Fibroblast of villous mesenchyme (primary cell): ENCODE data around the gene BTD. TPM values are rescaled to one million over a fixed set of nuclear protein-coding genes. Genes with fewer than 3 reads are reported as not detected.

Experiments used
- DNase-seq: peaks from one replicate; pipeline ENCODE4 v3.0.0-alpha.2; 2010; ENCODE audit warnings: low read depth
- H3K4me3 ChIP-seq: 2 replicates; pipeline ENCODE4 v1.5.1; 2011; ENCODE audit warnings: low read depth, mild to moderate bottlenecking, low read length
- CTCF ChIP-seq: IDR thresholded peaks from 2 replicates; pipeline ENCODE4 v1.5.1; 2012; ENCODE audit warnings: low read depth, mild to moderate bottlenecking, low read length; ENCODE audit not compliant: insufficient read depth
- total RNA-seq: library from RNA; depleted of rRNA; stranded (reverse); fragments of >200 nt; gene quantifications from 2 replicates; pipeline ENCODE4 v1.2.3, GENCODE V29; 2012

The BTD gene
- total RNA-seq, 1 donor, result 34.1 TPM

- no peak overlapping the region for H3K4me3 ChIP-seq
- no peak for DNase-seq
- TF ChIP-seq CTCF, result no peak
Measured at GRCh38 chr3:15562560-15562959, 39.0 kb upstream of the BTD start.

GRCh38 chr3:15563190-15563589 lies 38.4 kb upstream of the BTD start:
- H3K4me3 ChIP-seq, result no peak overlapping the region
- no peak for TF ChIP-seq CTCF
- DNase-seq, result no peak

- no peak overlapping the region for H3K4me3 ChIP-seq
- no peak for DNase-seq
- no peak for TF ChIP-seq CTCF
Measured at GRCh38 chr3:15572138-15572537, 29.4 kb upstream of the BTD start.

GRCh38 chr3:15575446-15575845 lies 26.1 kb upstream of the BTD start:
- DNase-seq, result no peak
- no peak for TF ChIP-seq CTCF
- no peak overlapping the region for H3K4me3 ChIP-seq

GRCh38 chr3:15576475-15576874 lies 25.1 kb upstream of the BTD start:
- DNase-seq, result no peak
- no peak overlapping the region for H3K4me3 ChIP-seq
- no peak for TF ChIP-seq CTCF

- no peak for TF ChIP-seq CTCF
- no peak for DNase-seq
- H3K4me3 ChIP-seq, result no peak overlapping the region
Measured at GRCh38 chr3:15578289-15578867, 23.2 kb upstream of the BTD start.

GRCh38 chr3:15579051-15579450 lies 22.5 kb upstream of the BTD start:
- no peak for DNase-seq
- TF ChIP-seq CTCF, result no peak

More at GRCh38 chr3:15579051-15579450, 22.5 kb upstream of the BTD start:
- no peak overlapping the region for H3K4me3 ChIP-seq
